D721Med (cell line): ENCODE measurements around the gene FAM135A.
"Not testable (repeated sequence)": the region's sequence is repeated elsewhere in the genome, so short reads cannot be mapped to it uniquely, and the experiment has no call there.

Experiments used
- DNase-seq: peaks from one replicate; pipeline ENCODE4 v3.0.0; 2011; ENCODE audit warnings: low spot score; ENCODE audit not compliant: insufficient read length
- FAIRE-seq: peaks from 2 replicates; lab custom pipeline; 2011; peaks lifted over from hg19 to GRCh38; lab: Jason Lieb, UNC
- TF ChIP-seq, protein P1 (sequence below): IDR thresholded peaks from 2 replicates; pipeline ENCODE4 v1.5.1; 2012; ENCODE audit warnings: mild to moderate bottlenecking, control low read depth; ENCODE audit not compliant: insufficient read depth; ENCODE audit errors: missing control alignments

Gene FAM135A

DNA sequence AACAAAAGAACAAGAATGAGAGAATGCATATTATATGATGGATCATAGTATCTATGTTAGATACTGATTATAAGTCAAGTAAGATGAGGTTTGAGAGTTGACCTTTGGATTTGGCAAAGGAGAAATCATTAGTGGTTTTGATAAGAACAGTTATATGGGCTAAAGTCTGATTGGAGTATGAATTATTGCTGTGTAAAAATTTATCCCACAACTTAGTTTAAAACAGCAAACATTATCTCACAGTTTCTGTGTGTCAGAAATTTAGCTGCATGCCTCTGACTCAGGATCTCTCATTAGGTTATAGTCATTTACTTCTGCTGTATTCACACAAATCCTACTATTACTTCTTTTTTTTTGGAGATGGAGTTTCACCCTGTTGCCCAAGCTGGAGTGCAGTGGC is 56.7 kb downstream of the FAM135A start:
- TF ChIP-seq, protein P1, sequence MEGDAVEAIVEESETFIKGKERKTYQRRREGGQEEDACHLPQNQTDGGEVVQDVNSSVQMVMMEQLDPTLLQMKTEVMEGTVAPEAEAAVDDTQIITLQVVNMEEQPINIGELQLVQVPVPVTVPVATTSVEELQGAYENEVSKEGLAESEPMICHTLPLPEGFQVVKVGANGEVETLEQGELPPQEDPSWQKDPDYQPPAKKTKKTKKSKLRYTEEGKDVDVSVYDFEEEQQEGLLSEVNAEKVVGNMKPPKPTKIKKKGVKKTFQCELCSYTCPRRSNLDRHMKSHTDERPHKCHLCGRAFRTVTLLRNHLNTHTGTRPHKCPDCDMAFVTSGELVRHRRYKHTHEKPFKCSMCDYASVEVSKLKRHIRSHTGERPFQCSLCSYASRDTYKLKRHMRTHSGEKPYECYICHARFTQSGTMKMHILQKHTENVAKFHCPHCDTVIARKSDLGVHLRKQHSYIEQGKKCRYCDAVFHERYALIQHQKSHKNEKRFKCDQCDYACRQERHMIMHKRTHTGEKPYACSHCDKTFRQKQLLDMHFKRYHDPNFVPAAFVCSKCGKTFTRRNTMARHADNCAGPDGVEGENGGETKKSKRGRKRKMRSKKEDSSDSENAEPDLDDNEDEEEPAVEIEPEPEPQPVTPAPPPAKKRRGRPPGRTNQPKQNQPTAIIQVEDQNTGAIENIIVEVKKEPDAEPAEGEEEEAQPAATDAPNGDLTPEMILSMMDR = no peak
- no peak for FAIRE-seq
- DNase-seq = no peak

DNA sequence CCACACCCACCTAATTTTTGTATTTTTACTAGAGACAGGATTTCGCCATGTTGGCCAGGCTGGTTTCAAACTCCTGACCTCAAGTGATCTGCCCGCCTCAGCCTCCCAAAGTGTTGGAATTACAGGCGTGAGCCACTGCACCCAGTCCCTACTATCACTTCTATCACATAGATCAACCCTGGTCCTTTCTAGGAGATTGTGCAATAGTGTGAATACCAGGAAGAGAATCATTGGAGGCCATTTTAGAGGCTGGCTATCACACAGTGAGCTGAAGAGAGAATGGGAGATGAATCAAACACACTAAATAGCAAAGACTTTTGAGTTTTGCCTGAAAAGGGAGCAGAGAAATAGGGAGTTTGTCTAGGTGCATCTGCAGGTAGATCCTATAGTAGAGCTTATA is 57.2 kb downstream of the FAM135A start:
- not testable (repeated sequence) for DNase-seq, FAIRE-seq

DNA sequence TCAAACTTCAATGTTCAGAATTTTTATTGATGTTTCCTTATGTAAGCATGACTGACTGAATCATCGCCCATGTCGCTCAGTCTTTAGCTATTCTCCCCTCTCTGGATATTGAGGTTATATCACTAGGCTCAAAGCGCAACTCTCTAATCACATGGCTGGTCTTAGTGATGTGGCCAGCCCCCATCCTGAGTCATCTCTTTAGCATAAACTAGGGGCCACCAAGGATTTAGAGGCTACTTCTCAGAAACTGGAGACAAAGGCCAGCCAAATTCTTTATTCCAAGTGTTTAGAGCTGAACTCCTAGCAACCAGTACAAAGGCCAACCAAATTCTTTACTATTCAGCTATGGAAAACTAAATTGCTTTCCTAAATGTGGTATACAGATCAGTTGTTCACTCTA is 61.4 kb downstream of the FAM135A start:
- DNase-seq (no peak), FAIRE-seq (no peak)
- TF ChIP-seq, protein P1 = no peak

DNA sequence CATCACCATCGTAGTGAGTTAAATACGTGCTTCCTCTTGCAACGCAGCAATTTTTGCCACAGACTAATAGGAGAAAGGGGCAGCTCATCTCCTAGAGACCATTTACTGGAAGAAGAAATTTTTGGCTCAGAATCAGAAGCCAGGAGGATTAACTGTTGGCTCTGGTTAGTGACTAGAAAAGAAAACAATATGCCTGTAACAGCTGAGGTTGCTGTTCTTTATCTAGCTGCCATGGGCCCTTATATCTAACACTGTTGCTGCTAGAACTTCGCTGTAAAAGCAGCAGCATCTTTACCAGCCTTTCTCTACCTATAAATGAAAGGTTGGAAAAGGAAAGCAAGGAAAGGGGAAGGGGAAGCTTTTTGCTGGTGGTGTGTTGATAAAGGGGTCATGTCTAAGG is 65.9 kb downstream of the FAM135A start:
- TF ChIP-seq, protein P1 = no peak
- DNase-seq (no peak), FAIRE-seq (no peak)

DNA sequence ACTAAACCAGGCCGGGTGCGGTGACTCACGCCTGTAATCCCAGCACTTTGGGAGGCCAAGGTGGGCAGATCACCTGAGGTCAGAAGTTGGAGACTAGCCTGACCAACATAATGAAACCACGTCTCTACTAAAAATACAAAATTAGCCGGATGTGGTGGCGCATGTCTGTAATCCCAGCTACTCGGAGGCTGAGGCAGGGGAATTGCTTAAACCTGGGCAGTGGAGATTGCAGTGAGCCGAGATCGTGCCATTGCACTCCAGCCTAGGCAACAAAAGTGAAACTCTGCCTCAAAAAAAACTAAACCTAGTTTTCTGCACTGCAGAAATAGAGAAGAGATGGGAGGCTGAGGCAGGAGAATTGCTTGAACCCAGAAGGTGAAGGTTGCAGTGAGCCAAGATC is 73.3 kb downstream of the FAM135A start:
- FAIRE-seq, DNase-seq: not testable (repeated sequence)

DNA sequence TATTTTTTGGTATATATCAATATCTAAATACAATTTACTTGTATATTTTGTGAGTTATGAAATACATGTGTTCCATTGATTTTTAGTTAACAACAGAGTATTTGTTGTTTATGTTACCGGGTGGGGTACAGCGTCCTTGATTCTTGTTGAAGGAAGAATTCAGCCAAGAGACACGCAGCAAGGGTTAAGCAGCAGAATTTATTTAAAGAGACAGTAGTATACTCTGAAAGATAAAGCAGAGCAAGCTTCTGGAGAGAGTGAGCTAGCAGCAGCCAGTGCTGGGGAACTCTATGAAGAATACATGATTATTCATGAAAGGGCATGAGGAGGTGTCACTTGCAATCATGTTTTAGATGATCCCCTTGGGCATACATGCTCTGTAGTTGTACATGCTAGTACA is 76.1 kb downstream of the FAM135A start:
- FAIRE-seq (no peak), DNase-seq (no peak)
- TF ChIP-seq, protein P1 = no peak

DNA sequence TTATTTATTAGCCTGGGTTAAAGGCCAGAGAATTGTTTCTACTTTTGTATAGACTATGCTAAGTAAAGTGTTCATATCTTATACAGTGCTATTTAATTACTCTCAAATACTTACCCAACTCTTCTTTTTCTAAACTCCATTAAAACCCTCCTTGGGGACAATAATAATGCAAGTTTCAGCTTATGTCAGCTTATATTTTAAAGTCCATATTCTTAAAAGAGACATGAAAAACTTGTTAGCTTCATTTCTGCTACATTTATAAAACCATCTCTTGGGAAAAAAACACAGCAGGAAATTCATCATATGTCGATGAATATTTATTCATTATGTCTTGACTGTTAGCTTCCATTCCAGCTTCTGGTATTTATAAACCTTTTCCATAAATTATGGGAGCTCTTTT is 81.5 kb downstream of the FAM135A start:
- DNase-seq (no peak), FAIRE-seq (no peak)
- TF ChIP-seq, protein P1 = no peak

DNA sequence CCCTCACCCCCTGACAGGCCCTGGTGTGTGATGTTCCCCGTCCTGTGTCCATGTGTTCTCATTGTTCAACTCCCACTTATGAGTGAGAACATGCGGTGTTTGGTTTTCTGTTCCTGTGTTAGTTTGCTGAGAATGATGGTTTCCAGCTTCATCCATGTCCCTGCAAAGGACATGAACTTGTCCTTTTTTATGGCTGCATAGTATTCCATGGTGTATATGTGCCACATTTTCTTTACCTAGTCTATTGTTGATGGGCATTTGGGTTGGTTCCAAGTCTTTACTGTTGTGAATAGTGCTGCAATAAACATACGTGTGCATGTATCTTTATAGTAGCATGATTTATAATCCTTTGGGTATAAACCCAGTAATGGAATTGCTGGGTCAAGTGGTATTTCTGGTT is 82.5 kb downstream of the FAM135A start:
- FAIRE-seq, DNase-seq: not testable (repeated sequence)

DNA sequence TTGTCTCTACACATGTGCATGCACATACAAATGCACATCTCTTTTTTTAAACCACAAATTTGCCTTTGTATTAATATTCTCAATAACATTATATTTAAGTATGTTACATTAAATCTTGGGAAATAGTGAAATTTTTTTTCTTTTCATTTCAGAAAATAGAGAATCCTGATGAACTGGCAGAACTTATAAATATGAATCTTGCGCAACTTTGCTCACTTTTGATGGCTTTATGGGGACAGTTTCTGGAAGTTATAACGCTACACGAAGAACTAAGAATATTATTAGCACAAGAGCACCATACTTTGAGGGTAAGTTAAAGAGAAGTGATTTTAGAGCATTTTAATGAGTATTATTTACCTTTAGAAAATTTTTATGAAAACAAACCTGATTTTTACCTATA is 89.2 kb downstream of the FAM135A start:
- TF ChIP-seq, protein P1 = no peak
- DNase-seq = no peak
- no peak for FAIRE-seq
